Astrocyte of the spinal cord (primary cell): ENCODE results near the gene DDX54.

Source experiments
- DNase-seq: peaks from one replicate; pipeline ENCODE4 v3.0.0; 2011; ENCODE audit warnings: low read depth, low spot score
- H3K4me3 ChIP-seq: 2 replicates; pipeline ENCODE4 v1.5.1; 2011; ENCODE audit warnings: low read depth, mild to moderate bottlenecking, low read length, moderate library complexity
- CTCF ChIP-seq: IDR thresholded peaks from 2 replicates; pipeline ENCODE4 v1.5.1; 2012; ENCODE audit warnings: low read depth, mild to moderate bottlenecking, low read length, inconsistent platforms
- in situ Hi-C: cut with HindIII; loops from 2 replicates; pipeline ENCODE4 v1.10.0; 2017; ENCODE audit warnings: low sequenced_read_pairs

DDX54 gene

GRCh38 chr12:113231235-113232088 is 46.2 kb upstream of the DDX54 start:
- no peak overlapping the region for H3K4me3 ChIP-seq
- DNase-seq: peak; percentile 79
- TF ChIP-seq CTCF: no peak
- in situ Hi-C loops: no loop called here

- DNase-seq: peak; percentile 43
Observed at GRCh38 chr12:113230315-113231234, 45.3 kb upstream of the DDX54 start.

GRCh38 chr12:113228394-113229028 is 43.2 kb upstream of the DDX54 start:
- in situ Hi-C loops: no loop called here
- DNase-seq: no peak

More at GRCh38 chr12:113230315-113231234, 45.3 kb upstream of the DDX54 start:
- no peak overlapping the region for H3K4me3 ChIP-seq
- TF ChIP-seq CTCF: no peak
- in situ Hi-C loops: no loop called here

GRCh38 chr12:113227686-113228391 is 42.6 kb upstream of the DDX54 start:
- in situ Hi-C loops: no loop called here
- no peak for TF ChIP-seq CTCF
- H3K4me3 ChIP-seq: no peak overlapping the region
- DNase-seq: no peak

More at GRCh38 chr12:113228394-113229028, 43.2 kb upstream of the DDX54 start:
- H3K4me3 ChIP-seq: no peak overlapping the region
- TF ChIP-seq CTCF: no peak

- no peak for TF ChIP-seq CTCF
- no peak for DNase-seq
- in situ Hi-C loops: no loop called here
- H3K4me3 ChIP-seq: no peak overlapping the region
Observed at GRCh38 chr12:113226696-113227568, 41.7 kb upstream of the DDX54 start.
